Stimulated activated CD4-positive, alpha-beta T cell treated with anti-CD3 and anti-CD28 coated beads, TNF-alpha, amount 100 ng/mL, for 24 hours (primary cell): ENCODE results near the gene PCDHGB3.
"Not testable (repeated sequence)": the region's sequence is repeated elsewhere in the genome, so short reads cannot be mapped to it uniquely, and the experiment has no call there.

Experiments used
- DNase-seq, 3 experiments: peaks; one replicate each; pipeline ENCODE4 v3.0.0-alpha.2; 2020; ENCODE audit warnings: low read depth in 3 of 3

Gene PCDHGB3

GRCh38 chr5:141392429-141393198 lies 22.6 kb downstream of the PCDHGB3 start, which contains the start of gene PCDHGA8:
PCDHGA8 (plus strand) TSS chr5:141392633; CDS start chr5:141392814, 181 bp downstream.
- DNase-seq = no peak

- DNase-seq = no peak
Observed at GRCh38 chr5:141393267-141393666, 23.2 kb downstream of the PCDHGB3 start.

GRCh38 chr5:141394401-141395187 lies 24.6 kb downstream of the PCDHGB3 start:
- not testable (repeated sequence) for DNase-seq

DNA sequence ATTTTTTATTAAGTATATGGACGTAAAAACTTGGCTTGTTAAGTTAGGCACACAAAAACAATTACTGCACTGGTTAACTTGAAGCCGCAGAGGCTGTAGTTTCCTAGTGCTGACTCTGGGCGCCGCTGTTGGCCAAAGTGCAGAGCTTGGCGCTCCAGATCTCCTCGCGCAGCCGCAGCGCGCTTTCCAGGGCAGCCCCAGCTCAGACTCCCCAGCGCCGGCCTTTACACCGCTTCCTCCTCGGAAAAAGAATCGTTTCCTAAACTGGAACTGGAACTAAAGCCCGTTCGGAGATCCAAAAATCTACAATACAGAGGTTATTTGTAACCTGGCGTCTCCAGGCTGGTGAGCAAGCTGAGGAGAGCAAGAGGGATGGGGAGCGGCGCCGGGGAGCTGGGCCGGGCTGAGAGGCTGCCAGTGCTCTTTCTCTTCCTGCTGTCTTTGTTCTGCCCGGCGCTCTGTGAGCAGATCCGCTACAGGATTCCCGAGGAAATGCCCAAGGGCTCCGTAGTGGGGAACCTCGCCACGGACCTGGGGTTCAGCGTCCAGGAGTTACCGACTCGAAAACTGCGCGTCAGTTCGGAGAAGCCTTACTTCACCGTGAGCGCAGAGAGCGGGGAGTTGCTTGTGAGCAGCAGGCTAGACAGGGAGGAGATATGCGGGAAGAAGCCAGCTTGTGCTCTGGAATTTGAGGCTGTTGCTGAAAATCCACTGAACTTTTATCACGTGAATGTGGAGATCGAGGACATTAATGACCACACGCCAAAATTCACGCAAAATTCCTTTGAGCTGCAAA lies 27.9 kb downstream of the PCDHGB3 start, which contains the start of gene PCDHGB5:
Gene PCDHGB5 (plus strand): TSS at position 192 of the 796 bp plus-strand sequence. CDS start 181 bp downstream, at position 373.
- DNase-seq = peak in 1 of 3 experiments; percentile 44

DNA sequence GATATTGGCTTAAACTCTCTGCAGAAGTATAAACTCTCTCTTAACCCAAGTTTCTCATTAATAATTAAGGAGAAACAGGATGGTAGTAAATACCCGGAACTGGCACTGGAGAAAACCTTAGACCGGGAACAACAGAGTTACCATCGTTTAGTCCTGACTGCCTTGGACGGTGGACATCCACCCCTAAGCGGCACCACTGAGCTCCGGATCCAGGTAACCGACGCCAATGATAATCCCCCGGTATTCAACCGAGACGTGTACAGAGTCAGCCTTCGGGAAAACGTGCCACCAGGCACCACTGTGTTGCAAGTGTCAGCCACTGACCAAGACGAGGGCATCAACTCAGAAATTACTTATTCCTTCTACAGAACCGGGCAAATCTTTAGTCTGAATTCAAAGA lies 28.6 kb downstream of the PCDHGB3 start:
- no peak for DNase-seq

GRCh38 chr5:141399555-141400258 lies 29.7 kb downstream of the PCDHGB3 start:
- DNase-seq = no peak

- no peak for DNase-seq
Observed at GRCh38 chr5:141402553-141403243, 32.7 kb downstream of the PCDHGB3 start, which contains the start of gene PCDHGA9. PCDHGA9 (plus strand) TSS chr5:141402778; CDS start chr5:141402953, 175 bp downstream.

DNA sequence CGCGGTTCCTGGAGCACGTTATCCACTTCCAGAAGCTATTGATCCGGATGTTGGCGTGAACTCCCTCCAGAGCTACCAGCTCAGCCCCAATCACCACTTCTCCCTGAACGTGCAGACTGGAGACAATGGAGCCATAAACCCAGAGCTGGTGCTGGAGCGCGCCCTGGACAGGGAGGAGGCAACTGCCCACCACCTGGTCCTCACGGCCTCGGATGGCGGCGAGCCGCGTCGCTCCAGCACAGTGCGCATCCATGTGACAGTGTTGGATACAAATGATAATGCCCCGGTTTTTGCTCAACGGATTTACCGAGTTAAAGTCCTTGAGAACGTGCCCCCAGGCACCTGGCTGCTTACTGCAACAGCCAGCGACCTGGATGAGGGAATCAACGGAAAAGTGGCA lies 33.3 kb downstream of the PCDHGB3 start:
- no peak for DNase-seq

DNA sequence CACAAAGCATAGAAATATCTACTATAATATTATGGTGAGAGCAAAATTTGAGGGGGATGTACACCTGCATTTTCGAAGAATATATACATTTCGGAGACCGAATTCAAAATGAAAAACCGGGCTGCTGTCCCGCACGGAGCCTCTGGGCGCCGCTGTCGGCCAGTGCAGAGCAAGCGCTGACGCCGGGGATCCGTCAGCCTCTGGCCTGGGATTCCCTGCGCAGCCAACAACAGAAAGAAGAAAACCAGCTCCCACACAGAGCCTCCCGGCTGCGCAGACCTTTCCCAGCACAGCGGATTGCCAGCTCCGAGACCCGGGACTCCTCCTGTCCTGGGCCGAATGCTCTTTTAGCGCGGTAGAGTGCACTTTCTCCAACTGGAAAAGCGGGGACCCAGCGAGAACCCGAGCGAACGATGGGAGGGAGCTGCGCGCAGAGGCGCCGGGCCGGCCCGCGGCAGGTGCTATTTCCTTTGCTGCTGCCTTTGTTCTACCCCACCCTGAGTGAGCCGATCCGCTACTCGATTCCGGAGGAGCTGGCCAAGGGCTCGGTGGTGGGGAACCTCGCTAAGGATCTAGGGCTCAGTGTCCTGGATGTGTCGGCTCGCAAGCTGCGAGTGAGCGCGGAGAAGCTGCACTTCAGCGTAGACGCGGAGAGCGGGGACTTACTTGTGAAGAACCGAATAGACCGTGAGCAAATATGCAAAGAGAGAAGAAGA lies 37.9 kb downstream of the PCDHGB3 start, which contains the start of gene PCDHGB6:
Gene PCDHGB6 (plus strand): TSS at position 232 of the 716 bp plus-strand sequence. CDS start 182 bp downstream, at position 414.
- peak in 1 of 3 experiments; percentile 39 for DNase-seq

- no peak for DNase-seq
Observed at GRCh38 chr5:141409598-141410306, 39.7 kb downstream of the PCDHGB3 start.

DNA sequence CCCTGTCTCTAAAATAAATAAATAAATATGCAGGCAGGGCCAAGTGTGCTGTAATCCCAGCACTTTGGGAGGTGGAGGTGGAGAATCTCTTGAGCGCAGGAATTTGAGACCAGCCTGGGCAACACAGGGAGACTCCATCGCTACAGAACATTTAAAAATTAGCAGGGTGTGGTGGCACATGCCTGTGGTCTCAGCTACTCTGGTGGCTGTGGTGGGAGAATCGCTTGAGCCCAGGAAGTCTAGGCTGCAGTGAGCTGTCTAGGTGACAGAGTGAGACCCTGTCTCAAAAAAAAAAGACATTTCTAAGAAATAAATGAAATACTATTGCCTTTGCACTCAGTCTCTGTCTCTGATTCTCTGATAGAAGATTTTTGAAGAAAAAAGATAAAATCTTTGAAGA lies 41.5 kb downstream of the PCDHGB3 start:
- no peak for DNase-seq

DNA sequence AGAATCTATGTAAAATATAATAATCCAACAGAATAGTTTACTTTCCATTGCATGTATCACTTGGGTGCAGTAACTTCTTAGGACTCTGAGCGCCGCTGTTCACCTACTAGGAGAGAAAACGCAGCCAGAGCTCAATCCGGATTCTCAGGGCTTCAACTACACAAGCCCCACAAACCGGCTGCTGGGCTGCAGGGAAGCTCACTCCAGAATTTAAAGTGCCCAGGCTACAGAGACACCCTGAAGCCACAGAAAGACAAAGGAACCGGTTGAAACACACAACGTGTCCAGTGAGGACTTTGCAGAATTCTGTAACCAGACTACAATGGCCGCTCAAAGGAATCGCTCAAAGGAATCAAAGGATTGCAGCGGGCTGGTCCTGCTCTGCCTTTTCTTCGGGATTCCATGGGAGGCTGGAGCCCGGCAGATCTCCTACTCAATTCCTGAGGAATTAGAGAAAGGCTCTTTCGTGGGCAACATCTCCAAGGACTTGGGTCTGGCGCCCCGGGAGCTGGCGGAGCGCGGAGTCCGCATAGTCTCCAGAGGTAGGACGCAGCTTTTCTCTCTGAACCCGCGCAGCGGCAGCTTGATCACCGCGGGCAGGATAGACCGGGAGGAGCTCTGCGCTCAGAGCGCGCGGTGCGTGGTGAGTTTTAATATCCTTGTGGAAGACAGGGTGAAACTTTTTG lies 43.0 kb downstream of the PCDHGB3 start, which contains the start of gene PCDHGA10:
Gene PCDHGA10 (plus strand): TSS at position 134 of the 686 bp plus-strand sequence. CDS start 189 bp downstream, at position 323.
- peak in 2 of 3 experiments; percentile 32 to 49 for DNase-seq

- no peak for DNase-seq
Observed at GRCh38 chr5:141413540-141414069, 43.6 kb downstream of the PCDHGB3 start.

DNA sequence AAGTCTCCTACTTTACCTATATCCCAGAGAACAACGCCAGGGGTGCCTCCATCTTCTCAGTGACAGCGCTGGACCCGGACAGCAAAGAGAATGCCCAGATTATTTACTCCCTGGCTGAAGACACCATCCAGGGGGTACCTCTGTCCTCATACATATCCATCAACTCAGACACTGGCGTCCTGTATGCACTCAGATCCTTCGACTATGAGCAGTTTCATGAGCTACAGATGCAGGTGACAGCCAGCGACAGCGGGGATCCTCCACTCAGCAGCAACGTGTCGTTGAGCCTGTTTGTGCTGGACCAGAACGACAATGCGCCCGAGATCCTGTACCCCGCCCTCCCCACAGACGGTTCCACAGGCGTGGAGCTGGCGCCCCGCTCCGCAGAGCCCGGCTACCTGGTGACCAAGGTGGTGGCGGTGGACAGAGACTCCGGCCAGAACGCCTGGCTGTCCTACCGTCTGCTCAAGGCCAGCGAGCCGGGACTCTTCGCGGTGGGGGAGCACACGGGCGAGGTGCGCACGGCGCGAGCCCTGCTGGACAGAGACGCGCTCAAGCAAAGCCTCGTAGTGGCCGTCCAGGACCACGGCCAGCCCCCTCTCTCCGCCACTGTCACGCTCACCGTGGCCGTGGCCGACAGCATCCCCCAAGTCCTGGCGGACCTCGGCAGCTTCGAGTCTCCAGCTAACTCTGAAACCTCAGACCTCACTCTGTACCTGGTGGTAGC lies 44.7 kb downstream of the PCDHGB3 start:
- not testable (repeated sequence) for DNase-seq

DNA sequence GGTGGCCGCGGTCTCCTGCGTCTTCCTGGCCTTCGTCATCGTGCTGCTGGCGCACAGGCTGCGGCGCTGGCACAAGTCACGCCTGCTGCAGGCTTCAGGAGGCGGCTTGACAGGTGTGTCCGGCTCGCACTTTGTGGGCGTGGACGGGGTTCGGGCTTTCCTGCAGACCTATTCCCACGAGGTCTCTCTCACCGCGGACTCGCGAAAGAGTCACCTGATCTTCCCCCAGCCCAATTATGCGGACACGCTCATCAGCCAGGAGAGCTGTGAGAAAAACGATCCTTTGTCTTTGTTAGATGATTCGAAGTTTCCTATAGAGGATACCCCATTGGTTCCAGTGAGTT lies 45.2 kb downstream of the PCDHGB3 start:
- DNase-seq = not testable (repeated sequence)

GRCh38 chr5:141417494-141418172 lies 47.6 kb downstream of the PCDHGB3 start, which contains the start of gene PCDHGB7:
PCDHGB7 (plus strand) TSS chr5:141417677; CDS start chr5:141417860, 183 bp downstream.
- peak in 1 of 3 experiments; percentile 58 for DNase-seq
